GM21717 (cell line): ENCODE data around the gene ATP6V1A.

Experiments
- ATAC-seq: cut with Tn5 transposase; IDR thresholded peaks from one replicate; pipeline ENCODE4 v1.9.1; 2021; ENCODE audit warnings: mild to moderate bottlenecking, moderate library complexity; ENCODE audit not compliant: unreplicated experiment

The ATP6V1A gene

DNA sequence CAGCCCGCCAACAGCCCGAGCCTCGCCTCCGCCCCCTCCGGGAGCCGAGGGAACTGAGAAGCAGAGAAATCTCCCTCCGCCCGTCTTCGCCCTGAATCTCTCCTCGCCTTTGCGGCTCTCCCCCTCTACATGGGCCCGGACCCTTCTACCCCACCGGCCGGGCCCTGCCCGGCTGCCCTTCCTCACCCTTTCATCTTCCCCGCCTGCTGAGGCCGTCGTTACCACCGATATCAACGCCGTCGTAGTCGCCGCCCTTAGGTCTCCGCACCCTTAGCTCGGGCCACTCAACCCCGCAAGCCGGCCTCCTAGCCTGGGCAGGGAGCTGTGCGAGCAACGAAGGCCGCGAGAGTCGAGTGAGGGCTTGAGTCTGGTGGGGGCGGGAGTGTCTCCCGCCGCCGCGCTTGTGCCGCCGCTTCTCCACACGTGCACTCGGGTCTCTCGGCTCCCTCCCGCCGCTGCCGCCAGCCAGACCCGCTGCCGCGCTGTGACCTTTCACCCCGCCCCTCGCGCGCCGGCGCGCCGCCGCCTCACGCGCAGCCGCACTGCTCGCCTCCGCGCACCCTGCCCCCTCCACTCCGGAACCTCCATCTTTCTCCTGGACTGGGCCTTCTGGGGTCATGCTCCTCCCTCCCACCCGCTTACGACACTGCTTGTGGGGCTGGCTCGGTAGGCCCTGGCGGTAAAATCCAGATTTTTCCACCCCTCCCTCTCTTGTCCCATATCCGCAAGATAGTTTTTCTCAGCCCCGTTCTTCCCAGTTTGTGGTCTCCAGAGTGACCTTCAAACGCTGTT is 883 bp upstream of the ATP6V1A start, which contains the start of gene NAA50:
Gene NAA50, minus strand, starts transcription at position 494 of the 792 bp plus-strand sequence. Its CDS starts 300 bp downstream, at position 194.
- peak; percentile 51 for ATAC-seq

GRCh38 chr3:113747283-113748046 is 630 bp downstream of the ATP6V1A start:
- ATAC-seq = peak; percentile 9

DNA sequence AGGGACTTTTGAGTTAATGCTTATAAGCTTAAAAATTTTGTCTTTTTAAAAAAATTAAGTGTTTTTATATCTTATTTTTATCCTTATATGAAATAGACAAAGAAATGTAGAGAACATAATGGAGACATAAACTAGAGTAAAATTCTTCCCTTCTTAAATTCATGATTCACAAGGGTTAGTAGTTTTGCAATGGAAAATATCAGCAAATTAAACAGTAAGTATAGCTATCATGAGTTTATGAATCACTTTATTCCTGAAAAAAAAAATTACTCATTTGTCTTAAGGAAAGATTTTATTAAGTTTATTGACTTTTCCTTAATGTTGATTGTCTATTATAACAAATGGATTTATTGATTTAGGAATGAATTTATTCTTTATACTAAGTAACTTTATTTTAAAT is 4.3 kb downstream of the ATP6V1A start:
- no peak for ATAC-seq

DNA sequence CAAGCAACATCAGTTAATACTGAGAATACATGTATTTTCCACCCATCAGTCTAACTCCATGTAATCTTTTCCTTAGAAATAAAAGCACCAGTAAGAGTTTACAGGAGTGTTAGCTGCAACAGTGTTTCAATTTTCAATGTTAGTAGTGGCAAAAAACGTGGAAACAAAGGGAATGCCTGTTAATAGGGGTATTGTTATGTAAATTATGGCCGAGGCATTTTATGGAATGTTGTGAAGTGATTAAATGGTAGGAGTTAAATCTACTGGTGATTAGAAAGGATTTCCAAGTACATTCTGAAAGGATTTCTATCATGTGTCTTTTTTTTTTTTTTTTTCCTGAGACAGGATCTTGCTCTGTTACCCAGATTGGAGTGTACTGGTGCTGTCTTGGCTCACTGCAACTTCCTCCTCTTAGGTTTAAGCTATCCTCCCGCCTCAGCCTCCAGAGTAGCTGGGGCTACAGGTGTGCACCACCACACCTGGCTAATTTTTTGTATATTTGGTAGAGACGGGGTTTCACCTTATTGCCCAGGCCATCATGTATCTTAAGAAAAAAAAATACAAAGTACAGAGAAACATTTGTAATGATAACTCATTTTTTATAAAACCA is 6.6 kb downstream of the ATP6V1A start:
- ATAC-seq = no peak

DNA sequence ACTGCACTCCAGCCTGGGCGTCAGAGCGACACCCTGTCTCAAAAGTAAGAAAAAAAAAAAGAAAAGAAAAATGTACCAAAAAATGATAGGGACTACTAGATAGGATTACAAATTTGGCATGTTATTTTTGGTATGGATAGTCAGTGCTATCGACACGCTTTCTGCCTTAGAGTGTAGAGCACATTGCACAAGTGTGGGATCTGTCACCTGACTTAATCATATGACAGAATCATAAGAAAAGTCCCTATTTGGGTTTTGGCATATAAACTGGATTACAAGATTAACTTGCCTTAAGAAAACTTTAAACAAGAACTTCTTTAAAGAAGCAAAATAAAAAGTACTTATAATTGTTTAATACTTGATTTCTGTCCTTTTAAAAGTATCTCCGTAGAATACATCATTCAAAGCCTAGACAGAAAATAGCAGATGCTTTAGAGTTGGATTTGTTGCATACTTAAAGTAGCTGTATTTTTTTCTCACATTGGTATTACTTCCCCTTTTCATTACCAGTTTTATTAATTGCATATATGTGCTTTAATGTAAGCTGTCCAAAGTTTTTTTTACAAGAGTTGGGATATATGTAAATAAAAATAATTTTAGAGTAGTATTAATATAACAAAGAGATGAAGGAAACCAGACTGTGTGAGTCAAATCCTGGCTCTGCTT is 7.8 kb downstream of the ATP6V1A start:
- no peak for ATAC-seq

- ATAC-seq = no peak
These were observed 11.7 kb downstream of the ATP6V1A start for GRCh38 chr3:113758389-113759024.

DNA sequence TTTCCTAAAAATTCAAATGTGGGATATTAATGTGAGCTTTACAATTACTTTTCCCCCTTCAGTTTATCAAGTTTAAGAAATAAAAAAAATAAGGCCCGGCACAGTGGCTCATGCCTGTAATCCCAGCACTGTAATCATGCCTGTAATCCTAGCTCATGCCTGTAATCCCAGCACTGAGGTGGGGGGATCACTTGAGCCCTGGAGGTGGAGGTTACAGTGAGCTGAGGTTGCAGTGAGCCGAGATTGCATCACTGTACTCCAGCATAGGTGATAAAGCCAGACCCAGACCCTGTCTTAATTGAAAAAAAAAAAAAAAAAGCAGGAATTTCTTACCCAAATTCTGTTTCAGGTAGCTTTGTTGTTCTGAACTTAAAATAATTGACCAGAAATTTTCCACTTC is 17.9 kb downstream of the ATP6V1A start:
- ATAC-seq = no peak

DNA sequence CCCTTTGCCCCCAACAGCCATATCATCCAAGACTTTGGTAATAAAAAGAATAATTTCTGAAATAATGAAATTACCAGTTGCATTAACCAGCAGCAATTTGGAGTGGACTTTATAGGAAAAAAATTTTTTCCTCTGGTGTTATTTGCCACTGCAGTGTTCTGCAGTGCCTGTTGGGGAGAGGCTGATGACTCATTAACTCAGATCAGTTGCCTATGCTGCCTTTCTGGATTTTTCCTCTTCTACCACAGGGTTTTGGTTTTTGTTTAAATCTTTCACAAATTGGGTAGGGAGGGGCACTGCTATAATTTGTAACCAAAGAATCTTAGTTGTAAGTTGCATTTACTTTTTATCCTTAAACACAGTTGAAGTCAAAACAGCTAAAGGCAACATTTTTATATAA is 22.7 kb downstream of the ATP6V1A start:
- no peak for ATAC-seq

GRCh38 chr3:113771993-113772392 is 25.2 kb downstream of the ATP6V1A start:
- ATAC-seq = no peak

- no peak for ATAC-seq
These were observed 26.5 kb downstream of the ATP6V1A start for GRCh38 chr3:113773381-113773780.

DNA sequence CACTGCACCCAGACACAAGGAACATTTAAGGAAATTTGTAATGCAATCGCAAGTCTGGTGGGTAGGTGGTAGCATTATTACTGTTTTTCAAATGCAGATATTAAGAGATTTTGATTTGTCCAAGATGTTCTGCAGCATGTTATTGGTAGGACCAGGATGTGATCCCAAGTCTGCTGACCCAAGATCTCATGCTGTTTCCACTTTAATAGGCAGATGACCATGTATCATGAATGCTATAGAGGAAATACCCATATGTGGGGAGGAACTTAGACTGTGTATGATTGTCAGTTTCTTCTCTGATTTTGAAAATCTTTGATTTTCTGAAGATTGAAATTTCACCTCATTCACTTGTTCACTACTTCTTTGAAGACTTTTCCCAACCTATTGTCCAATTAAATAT is 28.7 kb downstream of the ATP6V1A start:
- no peak for ATAC-seq

GRCh38 chr3:113776564-113776963 is 29.7 kb downstream of the ATP6V1A start:
- ATAC-seq = no peak

GRCh38 chr3:113783463-113783862 is 36.6 kb downstream of the ATP6V1A start:
- ATAC-seq = peak; percentile 58

- no peak for ATAC-seq
These were observed 37.1 kb downstream of the ATP6V1A start for GRCh38 chr3:113783980-113784379.

- no peak for ATAC-seq
These were observed 44.5 kb downstream of the ATP6V1A start for GRCh38 chr3:113791381-113791780.

GRCh38 chr3:113794526-113794925 is 47.7 kb downstream of the ATP6V1A start:
- ATAC-seq = no peak

- ATAC-seq = no peak
These were observed 48.9 kb downstream of the ATP6V1A start for GRCh38 chr3:113795693-113796092.

DNA sequence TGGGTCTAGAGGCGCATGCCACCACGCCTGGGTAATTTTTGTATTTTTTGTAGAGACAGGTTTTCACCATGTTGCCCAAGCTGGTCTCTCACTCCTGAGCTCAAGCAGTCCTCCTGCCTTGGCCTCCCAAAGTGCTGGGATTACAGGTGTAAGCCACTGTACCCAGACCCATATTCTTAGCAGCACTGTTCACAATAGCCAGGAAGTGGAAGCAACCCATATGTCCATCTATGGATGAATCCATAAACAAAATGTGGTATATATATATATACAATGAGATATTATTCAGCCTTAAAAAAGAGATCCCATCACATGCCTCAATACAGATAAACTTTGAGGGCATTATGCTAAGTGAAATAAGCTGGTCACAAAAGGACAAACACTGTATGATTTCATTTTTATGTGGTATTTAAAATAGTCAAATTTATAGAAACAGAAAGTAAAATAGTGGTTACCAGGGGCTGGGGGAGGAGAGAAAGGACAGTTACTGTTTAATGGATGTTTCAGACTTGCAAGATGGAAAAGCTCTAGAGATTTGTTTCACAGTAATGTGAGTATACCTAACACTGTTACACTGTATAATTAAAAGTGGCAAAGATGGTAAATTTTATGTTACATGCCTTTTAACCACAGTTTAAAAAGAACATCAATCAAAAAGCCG is 56.1 kb downstream of the ATP6V1A start:
- ATAC-seq = no peak

- no peak for ATAC-seq
These were observed 57.8 kb downstream of the ATP6V1A start for GRCh38 chr3:113804661-113805060.

DNA sequence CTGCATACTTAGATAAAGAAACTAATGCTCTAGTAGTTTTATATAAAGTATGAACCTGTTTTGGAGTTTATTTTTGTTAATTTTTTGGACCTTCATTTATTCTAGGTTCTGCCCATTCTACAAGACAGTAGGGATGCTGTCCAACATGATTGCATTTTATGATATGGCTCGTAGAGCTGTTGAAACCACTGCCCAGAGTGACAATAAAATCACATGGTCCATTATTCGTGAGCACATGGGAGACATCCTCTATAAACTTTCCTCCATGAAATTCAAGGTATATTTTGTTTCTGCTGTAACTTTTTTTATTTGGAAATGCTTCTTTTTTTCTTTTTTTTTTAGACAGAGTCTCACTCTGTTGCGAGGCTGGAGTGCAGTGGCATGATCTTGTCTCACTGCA is 58.4 kb downstream of the ATP6V1A start:
- ATAC-seq = no peak
